D721Med (cell line): ENCODE data around the gene SPANXA2.
"Not testable (repeated sequence)": the region's sequence is repeated elsewhere in the genome, so short reads cannot be mapped to it uniquely, and the experiment has no call there.

Experiments used
- DNase-seq: peaks from one replicate; pipeline ENCODE4 v3.0.0; 2011; ENCODE audit warnings: low spot score; ENCODE audit not compliant: insufficient read length
- FAIRE-seq: peaks from 2 replicates; lab custom pipeline; 2011; peaks lifted over from hg19 to GRCh38; lab: Jason Lieb, UNC
- TF ChIP-seq, protein P1 (sequence below): IDR thresholded peaks from 2 replicates; pipeline ENCODE4 v1.5.1; 2012; ENCODE audit warnings: mild to moderate bottlenecking, control low read depth; ENCODE audit not compliant: insufficient read depth; ENCODE audit errors: missing control alignments

Gene SPANXA2, protein sequence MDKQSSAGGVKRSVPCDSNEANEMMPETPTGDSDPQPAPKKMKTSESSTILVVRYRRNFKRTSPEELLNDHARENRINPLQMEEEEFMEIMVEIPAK

DNA sequence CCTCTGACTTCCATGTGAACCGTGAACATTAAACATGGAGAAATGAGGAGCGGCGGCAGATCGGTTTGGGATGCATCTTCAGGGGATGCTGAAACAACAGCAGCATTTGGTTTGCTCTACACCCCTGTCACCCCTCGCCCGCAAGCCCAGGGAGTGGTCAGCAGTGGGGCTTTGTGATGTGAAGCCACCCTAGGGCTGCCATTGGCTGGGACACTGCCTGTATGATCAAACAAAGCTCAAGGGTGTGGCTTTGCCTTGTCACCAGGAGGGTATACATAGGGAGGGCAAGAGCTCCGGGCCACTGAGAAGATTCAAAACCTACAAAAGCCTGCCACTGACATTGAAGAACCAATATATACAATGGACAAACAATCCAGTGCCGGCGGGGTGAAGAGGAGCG, at the start of gene SPANXA2:
Gene SPANXA2 (plus strand): TSS at position 301 of the 400 bp plus-strand sequence. CDS start 60 bp downstream, at position 361.
- not testable (repeated sequence) for FAIRE-seq, DNase-seq

DNA sequence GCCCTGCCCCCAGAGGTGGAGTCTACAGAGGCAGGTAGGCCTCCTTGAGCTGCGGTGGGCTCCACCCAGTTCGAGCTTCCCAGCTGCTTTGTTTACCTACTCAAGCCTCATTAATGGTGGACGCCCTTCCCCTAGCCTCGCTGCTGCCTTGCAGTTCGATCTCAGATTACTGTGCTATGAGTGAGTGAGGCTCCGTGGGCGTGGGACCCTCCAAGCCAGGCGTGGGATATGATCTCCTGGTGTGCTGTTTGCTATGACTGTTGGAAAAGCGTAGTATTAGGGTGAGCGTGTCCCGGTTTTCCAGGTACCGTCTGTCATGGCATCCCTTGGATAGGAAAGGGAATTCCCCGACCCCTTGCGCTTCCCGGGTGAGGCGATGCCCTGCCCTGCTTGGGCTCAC, 47.0 kb upstream of the SPANXA2 start:
- not testable (repeated sequence) for FAIRE-seq, DNase-seq

DNA sequence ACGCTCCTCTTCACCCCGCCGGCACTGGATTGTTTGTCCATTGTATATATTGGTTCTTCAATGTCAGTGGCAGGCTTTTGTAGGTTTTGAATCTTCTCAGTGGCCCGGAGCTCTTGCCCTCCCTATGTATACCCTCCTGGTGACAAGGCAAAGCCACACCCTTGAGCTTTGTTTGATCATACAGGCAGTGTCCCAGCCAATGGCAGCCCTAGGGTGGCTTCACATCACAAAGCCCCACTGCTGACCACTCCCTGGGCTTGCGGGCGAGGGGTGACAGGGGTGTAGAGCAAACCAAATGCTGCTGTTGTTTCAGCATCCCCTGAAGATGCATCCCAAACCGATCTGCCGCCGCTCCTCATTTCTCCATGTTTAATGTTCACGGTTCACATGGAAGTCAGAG, 4.9 kb upstream of the SPANXA2 start, which contains the start of gene SPANXA1:
Gene SPANXA1 (minus strand): TSS at position 101 of the 400 bp plus-strand sequence. CDS start 60 bp downstream, at position 41.
- DNase-seq, FAIRE-seq: not testable (repeated sequence)

DNA sequence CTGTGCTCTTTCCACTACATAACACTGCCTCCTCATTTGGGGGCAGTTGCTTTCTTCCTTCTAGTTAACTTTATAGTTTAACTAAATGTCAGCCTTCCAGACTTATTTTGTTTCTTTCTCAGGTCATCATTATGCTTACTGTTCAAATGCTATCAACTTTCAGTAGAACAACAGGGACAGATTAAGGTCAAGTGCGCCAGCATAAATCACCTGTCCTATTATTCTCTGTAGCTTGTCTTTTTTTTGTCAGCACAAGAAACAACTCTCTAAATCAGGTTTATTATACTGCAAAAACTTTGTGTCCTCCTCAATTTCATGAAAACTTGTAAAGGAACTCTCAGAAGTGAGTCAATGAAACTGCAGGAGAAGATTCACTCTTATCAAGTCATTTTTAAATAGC, 19.6 kb downstream of the SPANXA2 start:
- FAIRE-seq (no peak), DNase-seq (no peak)
- TF ChIP-seq, protein P1, sequence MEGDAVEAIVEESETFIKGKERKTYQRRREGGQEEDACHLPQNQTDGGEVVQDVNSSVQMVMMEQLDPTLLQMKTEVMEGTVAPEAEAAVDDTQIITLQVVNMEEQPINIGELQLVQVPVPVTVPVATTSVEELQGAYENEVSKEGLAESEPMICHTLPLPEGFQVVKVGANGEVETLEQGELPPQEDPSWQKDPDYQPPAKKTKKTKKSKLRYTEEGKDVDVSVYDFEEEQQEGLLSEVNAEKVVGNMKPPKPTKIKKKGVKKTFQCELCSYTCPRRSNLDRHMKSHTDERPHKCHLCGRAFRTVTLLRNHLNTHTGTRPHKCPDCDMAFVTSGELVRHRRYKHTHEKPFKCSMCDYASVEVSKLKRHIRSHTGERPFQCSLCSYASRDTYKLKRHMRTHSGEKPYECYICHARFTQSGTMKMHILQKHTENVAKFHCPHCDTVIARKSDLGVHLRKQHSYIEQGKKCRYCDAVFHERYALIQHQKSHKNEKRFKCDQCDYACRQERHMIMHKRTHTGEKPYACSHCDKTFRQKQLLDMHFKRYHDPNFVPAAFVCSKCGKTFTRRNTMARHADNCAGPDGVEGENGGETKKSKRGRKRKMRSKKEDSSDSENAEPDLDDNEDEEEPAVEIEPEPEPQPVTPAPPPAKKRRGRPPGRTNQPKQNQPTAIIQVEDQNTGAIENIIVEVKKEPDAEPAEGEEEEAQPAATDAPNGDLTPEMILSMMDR, result no peak

DNA sequence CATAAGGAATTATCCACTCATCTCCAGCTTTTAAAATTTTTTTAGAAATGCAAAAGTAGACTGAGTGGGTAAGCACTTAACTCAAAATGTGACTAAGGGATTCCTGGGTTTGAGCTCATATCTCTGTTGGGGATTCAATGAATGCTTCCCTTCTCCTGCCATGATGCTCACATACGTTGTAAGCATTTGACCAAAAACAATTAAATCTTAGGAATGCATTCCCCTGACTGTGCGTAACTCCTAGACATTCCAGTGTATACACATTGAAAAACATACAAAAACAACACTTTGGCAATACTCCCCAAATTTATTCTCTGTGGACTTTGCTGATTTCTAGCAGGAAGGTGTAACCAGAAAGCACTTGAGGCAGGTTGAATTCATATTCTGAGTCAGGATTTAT, 29.8 kb downstream of the SPANXA2 start:
- DNase-seq, result no peak
- FAIRE-seq, result no peak

DNA sequence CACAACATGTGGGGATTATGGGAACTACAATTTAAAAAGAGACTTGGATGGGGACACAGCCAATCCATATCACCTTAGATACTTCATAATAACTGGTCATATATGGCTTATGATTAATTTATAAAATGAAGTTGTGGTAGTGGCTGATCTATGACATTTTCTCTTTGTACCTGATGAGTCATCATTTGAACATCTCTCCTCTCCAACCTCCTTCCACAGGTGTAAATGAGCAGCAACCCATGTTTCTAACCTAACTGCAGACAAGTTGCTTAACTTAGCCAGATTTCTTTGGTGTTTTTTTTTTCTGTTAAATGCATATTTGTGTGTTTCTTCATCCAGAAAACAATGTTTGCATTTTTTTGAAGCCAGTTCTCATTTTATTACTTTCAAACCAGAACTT, 42.6 kb downstream of the SPANXA2 start:
- FAIRE-seq, result no peak
- TF ChIP-seq, protein P1, result no peak

More for the DNA sequence above, 29.8 kb downstream of the SPANXA2 start:
- TF ChIP-seq, protein P1, result no peak

DNA sequence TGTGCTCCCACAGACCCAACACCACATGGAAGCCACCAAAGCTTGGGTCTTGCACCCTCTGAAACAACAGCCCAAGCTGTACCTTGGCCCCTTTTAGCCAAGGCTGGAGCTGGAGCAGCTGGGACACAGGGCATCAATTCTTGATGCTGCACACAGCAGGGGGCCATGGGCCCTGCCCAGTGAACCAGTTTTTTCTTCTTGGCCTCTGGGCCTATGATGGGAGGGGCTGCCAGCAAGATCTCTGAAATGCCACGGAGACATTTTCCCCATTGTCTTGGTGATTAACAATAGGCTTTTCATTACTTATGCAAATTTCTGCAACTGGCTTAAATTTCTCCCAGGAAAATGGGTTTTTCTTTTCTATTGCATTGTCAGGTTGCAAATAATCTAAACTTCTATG, 49.0 kb downstream of the SPANXA2 start:
- DNase-seq, result no peak
- TF ChIP-seq, protein P1, result no peak
- no peak for FAIRE-seq

More for the DNA sequence above, 42.6 kb downstream of the SPANXA2 start:
- no peak for DNase-seq
